ENCODE results near the gene MLLT6.

DNA sequence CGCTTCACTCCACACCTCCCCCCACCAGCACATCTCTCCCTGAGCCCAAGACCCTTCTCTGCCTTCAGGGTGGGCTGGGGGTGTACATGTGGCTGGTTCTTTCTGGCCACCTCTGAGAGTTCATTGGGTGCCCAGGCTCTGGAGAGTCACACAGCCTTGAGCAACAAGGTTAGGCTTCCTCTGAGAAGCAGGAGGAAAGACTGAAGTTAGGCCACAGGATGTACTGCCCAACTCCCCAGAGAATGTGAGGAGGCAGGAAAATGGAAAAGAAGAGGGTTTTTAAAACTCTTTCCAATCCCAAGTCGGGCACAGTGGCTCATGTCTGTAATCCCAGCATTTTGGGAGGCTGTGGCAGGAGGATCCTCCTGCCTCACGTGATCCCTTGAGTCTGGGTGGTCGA lies 35.7 kb downstream of the MLLT6 start:
- TF ChIP-seq, protein P1, sequence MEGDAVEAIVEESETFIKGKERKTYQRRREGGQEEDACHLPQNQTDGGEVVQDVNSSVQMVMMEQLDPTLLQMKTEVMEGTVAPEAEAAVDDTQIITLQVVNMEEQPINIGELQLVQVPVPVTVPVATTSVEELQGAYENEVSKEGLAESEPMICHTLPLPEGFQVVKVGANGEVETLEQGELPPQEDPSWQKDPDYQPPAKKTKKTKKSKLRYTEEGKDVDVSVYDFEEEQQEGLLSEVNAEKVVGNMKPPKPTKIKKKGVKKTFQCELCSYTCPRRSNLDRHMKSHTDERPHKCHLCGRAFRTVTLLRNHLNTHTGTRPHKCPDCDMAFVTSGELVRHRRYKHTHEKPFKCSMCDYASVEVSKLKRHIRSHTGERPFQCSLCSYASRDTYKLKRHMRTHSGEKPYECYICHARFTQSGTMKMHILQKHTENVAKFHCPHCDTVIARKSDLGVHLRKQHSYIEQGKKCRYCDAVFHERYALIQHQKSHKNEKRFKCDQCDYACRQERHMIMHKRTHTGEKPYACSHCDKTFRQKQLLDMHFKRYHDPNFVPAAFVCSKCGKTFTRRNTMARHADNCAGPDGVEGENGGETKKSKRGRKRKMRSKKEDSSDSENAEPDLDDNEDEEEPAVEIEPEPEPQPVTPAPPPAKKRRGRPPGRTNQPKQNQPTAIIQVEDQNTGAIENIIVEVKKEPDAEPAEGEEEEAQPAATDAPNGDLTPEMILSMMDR (IDR thresholded peaks at IDR 0.05; ENCODE audit: low read depth, low read length) = no peak
- TF ChIP-seq EZH2phosphoT487 (IDR thresholded peaks at IDR 0.05; ENCODE audit: low read depth) = no peak

Measured in OCI-LY3 (cell line).